Amygdala (tissue), 56 donors: ENCODE measurements around the gene FSTL4.

ENCODE experiments used
- DNase-seq, 56 donors: peaks; one replicate each; lab custom pipeline; 2025; lab: John Stamatoyannopoulos, UW

Gene FSTL4

DNA sequence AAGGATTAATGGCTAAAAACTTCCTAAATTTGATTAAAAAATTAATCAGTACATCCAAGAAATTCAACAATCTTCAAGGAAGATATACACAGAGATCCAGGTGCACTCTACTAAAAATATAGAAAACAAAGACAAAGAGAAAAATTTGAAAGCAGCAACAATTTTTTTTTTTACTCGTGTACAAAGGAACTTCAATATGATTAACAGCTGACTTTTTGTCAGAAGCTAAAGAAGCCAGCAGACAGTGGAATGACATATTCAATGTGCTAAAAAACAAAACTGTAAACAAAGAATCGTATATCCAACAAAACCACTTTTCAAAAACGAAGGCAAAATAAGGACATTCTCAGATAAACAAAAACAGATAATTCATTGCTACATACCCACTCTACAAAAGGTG lies 234.6 kb downstream of the FSTL4 start:
- DNase-seq = no peak

DNA sequence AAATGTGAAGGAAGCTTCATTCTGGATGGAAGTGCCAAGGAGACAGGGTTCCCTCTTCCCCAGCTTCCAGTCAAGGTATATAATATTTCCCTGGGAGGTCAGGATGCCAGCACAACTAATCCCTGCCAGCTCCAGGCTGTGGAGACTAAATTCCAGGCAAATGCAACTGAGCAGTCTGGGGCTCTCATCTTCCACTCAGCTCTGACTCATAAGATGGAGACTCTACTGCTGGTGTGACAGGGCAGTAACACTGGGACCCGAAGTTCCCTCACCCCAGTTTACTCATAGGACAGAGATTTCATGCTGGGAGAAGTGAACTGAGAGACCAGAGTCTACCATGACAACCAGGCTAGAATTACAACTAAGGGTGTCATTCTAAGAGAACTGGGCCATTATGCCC lies 235.4 kb downstream of the FSTL4 start:
- no peak for DNase-seq

DNA sequence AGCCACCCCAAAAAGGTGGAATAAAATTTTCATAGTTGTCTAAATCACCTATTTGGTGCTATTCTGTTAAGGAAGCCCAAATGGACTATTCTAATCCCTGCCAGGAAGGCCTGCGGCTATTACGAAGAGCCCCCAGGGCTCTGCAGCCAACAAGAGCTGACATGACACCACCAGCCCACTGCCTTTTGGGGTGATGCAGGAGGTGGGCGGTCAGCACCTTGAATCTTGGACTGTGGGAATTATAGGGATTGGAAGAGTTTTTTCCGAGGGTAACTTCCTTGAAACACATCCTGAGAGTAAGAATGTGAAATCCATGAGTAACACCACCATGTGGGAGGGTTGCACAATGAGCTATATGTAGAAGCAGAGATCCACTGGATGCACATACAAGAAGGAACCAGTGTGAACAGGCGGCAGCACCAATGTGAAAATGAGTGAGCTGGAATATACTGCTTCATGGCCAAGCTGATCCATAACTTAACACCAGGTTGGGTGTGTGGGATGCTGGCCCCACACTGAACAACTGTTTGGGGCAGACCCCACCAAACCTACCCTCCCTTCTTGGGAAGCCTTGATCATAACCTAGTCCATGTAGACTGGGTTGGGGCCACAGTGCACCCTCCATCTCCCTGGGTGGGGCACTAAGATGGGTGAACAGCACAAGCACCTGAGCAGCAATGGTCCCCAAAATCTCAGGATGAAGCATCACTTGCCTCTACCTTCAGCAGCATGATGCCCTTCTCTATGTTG lies 239.0 kb downstream of the FSTL4 start:
- DNase-seq = peak in 2 of 56 donors; percentile 11 to 41

DNA sequence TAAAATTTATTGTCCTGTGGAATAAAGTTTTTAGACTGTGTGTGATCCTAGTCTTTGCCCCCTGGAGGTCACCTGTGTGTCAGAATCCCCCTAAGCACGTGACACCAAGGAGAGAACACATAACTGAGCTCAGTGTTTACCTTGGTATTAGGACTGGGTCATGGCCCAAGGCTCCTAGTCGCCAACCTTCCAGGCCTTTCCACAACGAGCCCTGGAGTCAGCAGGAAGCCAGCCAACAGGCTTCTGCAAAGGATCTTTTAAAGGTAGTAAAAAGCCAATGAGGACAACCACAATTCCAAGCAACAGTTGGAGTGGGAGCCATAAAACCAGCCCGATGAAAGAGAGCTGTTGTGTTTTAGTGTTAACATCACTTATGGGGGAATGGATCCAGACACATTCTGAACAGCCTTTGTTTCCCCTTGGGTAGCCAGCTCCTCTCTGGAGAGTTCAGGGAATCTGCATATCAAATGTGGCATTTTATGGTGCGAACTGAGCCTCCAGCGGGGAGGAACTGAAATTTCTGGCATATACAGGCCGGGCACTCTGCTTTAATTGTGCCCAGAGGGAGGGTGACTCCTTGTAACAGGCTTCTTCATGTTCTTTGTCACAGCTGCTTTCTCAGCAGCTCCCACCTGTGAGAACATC lies 239.9 kb downstream of the FSTL4 start:
- DNase-seq = no peak

DNA sequence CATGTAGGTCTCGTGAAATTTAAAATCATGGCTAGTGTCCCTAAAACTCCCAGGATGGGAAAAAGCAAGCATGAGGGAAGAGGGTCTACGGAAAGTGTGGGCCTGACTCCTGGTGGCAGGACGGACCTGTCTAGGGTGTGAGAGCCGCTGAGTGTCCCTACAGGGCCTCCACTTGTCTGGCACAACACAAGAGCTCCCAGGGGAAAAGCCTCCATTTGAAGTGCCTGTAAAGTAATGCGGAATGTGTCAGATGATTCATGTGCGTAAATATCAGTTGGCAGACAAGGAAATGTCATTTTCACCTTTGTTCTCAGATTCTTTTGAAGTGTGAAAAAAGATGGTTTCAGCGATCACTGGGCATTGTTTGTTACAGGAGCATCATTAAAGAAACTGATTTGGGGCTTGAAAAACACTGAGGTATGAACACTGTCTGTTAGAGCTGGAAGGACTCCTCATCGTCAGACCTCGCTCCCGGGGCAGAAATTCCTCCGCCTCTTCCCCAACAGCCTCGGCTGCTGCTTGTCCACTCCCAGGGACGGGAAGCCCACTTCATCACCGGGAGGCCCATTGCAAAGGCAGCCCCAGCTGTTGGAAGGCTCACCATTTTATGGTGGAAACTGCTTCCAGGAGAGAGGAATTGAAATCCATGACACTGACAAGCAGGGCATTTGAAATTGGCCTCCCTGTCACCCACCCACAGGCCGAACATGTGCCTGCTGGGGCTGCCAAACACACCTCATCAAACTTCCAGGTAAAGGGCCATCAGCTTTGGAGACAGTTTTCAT lies 240.8 kb downstream of the FSTL4 start:
- no peak for DNase-seq

DNA sequence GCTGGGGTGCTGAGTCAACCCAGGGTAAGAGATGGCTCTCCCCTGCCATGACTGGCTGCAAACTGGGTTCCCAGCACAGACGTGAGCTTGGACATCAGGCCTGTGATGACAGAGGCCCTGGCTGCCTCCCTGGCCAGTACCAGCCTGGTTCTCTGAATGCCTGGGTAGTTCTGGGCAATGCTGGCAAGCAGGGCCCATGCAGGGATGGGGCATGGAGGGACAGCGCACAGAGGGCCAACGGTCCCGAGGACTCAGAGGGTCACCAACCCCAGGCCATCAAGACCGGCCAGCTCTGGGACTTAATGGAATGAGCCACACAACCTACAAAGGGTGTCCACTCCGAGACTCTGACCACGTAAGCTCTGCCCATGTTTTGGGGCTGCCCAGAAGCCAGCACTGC lies 241.4 kb downstream of the FSTL4 start:
- DNase-seq = no peak

DNA sequence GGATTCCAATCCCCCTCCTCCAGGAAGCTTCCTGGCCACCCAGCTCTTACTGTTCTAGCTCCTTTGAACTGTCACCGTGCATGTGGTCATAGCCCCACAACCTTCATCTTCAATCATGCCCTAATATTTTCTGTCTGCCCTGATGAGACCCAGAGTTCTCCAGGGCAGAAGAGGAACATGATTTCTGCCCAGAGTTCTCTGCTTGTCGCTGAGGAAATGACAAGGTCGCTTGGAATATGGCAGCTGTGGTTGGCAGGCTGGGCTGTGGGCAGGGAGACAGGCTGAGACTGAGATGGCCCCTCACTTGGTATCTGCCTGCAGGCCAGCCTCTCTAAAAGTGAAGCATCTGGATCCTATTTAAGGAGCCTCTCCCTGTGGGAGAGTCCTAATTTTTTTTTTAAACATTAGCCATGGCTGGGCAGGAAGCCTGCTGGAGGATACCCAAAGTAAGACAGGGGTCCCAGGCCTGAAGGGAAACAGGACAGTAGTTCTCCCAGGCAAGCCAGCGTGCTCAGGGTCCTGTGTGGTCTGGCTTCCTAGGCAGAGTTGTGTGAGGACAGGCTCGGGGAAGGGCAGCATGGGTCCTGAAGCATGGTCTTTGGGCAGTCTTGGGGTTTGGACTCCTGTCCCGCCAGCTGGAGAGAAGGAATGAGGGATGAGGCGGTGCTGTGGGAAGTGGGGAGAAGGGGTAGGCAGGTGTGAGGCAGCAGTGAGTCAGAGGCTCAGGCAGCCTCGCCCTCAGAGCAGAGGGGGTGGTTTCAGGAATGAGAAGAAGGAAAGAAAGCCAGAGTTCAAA lies 242.1 kb downstream of the FSTL4 start:
- peak in 1 of 56 donors; percentile 24 for DNase-seq

DNA sequence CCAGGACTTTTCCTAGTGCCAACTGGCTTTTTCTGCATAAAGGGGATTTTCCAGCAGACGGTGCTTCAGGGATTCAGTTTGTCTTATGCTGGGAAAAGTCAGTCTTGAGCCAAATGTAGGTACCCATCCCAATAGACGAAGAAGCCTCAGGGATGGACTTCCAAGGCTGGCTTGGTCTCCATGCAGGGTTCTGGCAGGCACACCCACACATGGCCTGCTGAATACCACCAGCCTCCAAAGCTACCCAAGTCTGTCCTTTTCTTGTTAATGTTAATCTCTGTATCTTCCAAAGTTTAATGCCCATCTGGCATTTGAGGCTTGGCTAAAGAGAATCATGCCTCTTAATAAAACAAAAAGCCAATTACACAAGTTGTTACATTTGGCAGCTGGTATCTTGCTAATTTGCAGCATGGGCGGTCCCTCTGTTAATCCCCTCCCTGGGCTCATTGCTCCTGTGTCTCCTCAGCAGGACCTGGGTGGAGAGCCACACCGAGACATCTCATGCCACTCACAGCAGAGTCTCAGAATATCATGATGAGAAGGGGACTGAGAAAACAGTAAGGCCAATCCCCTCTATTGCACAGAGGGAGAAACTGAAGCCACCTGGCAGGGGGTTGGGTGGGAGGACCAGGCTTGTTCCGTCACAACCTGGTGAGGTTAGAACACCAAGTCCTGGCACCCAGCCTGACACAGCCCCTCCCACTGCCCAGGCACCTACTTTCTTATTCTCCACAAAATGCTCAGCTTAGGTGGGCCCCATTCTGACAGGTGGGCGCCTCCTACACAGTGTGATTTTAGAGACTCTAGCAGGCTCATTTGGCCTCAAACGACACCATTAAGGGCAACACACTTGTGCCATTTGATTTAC lies 243.2 kb downstream of the FSTL4 start:
- no peak for DNase-seq

DNA sequence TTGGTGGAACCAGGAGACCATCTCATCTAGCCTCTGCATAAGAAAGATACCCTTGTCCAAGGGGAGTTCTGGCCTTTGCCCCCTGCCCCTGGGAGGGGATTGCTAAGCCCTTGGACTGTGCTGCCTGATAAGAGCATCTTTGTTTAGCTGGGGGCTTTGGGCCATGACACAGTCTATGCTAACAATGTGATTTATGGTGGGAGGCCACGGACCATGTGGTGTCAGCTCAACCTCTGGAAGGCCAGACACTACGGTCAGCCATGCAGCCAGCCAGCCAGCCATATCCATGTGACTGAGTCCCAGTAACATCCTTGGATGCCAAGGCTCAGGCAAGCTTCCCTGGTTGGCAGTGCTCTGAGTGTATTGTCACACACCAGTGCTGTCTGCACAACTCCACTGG lies 244.4 kb downstream of the FSTL4 start:
- no peak for DNase-seq

DNA sequence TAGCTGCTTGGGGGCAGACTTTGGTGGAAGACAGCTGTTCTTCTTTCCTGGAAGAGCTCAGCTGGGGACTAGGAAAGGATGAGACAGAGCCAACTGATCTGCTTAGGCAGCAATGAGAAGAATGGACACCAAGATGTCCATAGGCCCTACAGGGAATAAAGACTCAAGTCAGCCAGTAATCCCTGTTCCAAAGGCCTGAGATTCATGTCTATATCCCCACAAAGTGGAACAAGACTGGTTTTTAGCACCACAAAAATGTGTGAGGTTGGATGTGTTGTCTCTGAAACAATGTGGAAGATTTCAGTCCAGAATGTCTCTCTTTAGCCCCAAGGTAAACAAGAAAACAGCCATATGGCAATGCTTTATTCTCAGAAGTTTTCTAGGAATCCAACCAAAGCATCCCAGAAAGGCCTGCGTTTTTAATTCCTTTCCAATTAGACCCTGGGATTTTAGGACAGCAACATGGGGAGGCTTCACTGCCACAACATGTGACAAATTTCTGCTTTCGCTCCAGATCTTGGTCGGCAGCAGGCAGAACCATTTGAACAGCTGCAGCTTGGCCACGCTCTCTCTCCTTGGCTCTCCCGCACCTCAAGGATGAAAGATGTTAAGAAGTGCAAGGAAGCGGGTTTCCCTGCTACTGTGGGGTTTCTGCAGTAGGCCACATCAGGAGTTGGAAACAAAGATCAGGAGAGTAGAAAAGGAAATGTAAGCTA lies 245.1 kb downstream of the FSTL4 start:
- DNase-seq = no peak

DNA sequence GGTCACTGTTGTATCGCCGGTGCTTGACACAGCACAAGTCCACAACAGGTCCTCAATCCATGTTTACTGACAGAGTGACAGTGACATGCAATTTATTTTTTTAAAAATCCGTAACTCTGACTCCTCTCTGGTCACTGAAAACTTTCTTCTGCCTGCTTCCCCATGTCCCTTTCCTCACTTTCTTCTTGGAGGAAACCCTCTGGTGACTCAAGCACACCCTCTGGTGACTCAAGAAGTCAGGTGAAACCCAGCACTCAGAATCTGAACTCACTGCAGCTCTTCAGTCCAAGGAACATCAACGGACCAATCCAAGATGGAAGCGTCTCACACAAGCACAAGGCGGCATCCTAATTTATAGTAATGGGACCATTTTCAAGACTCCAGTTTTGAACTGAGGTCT lies 245.9 kb downstream of the FSTL4 start:
- DNase-seq = no peak

DNA sequence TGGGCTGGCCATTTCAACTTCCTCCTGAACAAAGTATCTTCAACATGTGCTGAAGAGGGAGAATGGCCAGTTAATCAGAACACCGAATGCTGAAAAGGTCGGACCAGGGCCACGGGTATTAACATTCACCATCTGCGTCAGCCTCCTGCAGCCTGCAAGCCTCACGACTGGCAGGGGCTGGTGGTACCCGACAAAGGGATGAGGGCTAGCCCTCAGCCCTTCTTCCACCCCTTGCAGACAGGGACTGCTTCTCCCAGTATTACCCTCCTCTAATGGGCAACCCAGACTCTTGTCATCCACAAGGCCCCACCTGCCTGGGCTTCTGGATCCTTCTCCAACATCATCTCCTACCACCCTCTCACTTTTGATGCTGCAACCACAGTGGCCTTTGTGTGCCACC lies 246.6 kb downstream of the FSTL4 start:
- no peak for DNase-seq

DNA sequence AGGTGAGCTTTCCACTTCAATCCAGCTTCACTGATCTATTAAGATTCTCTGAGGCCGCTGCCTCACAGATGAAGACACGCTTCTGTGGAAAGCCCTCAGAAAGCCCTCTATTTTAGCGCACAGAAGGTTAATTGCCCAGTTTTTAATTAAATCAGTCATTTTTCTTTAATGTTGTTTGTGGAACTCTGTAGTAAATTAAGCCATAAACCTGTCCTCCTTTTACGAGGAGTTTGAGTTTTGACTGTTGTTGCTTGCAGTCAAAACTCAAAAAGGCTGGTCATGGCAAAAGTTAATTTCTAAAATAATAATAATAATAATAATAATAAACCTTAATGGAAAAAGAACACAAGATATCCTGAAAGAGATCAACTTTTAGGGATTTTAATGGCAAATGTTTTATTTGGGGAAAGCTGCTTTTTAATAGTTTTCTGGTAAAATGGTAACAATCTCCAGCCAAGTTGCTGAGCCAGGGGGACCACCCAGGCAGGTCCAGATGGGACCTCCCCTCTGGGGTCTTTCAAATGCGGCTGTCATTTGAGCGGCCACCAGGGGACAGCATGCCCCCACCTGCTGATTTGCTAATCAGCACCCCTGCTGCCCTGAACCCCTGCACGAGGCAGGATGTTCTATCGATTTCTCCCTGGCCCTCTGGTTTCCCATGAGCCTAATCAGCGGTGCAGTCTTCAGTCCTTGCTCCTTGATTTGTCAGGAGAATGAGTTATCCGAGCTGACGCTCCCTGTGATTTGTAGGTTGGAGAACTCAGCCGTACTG lies 247.2 kb downstream of the FSTL4 start:
- no peak for DNase-seq

DNA sequence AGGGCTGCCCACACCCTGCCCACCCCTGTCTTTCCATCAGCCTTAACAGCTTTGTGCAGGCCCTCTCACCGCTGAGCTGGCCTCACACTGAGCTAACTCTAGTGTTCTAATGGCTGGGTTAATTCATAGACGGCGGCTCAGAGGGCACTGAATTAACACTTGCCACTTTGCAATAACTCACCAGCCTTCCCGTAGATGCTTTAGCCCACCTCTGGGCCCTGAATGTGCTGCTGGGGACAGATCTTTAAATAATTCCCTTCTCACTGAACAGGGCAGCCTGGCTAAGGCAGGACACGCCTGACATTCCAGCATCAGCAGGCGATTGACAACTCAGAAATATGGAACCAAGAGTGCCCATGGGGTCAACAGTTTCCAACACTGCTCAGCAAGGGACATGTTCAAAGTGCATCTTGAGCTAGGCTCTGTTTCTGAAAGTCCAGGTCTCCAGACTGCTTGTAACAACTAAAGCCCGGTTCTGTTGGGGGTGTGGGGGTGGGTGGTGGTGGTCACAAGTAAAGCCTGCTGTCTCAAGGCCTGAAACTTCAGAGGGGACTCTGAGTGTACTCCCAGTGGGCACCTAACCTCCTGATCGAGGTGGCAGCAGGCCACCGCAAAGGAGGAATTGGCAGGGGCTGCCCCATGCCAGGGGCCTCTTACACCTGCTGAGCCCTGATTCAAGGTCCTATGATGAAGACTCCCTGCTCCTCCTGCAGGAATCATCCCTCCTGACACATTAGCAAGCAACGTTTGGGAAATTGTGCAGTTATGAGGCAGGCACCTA lies 248.3 kb downstream of the FSTL4 start:
- DNase-seq = no peak

DNA sequence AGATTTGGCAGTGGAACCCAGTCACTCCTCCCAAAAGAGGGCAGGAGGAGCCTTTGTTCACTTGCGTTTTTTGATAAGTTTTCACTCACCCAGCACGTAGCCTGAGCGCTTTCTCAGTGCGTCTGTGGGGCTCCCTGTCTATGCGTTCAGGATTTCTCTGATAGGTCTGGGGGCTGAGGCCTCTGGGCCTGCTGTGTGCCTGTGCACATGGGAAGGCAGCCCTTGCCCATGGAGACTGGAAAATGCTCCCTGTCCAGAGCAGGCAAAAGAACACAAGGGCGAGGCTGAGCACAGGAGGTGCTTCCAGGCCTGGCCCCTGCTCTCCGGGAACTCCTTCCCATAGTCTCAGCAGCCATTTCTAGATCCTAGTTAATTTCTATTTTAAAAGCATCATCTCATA lies 249.9 kb downstream of the FSTL4 start:
- no peak for DNase-seq

DNA sequence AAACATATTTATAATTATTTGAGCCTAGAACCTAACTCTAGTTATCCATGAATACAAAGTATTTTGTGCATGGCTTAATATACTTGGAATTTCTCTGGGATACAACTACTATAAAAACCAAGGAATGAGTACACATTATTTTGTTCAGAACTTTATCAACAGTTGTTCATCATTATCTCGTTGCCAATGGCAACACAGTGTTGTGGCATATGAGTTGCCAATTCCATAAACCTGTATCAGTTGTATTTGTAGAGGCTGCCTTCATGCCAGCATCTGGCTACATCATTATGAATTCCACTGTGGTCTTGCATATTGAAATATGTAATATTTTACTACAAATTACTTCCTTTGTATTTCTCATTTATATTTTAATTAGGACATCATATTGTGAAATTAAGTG lies 250.4 kb downstream of the FSTL4 start:
- DNase-seq = no peak

DNA sequence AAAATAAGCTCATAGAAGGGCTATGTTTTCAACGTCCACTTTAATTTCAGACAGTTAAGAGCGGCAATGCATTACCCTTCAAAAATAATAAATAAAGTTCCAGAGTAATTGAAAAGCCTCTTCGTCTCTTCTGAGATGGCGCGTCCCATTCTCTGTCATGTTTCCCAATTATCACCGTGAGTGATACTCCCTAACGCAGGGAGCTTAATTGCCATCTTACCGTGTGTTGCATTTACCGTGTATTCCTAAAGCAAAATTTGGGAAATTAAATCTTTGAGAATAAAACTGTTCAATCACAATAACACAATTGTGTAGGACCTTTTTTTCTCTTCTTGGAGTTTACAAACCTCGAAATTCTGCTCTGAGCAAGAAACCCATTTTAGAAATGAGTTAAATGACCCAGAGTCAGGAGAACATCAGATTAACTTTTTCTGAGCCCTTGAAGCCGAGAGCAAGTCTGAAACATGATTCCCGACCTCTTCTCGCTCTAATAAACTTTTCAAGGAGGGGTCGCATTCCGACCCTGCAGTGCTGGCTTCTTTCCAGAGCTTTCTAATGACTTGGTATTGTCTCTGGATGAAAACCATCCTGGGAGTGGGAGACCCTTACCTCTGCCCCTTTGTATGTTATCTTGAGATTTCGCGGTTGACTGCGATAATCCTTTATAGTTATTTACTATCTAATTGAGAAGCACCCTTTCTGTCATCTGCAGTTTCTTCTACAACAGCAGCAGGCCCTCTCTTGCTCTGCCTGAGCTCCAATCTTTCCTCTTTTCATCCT lies 251.5 kb downstream of the FSTL4 start:
- no peak for DNase-seq
